Measurements from ENCODE around the gene BMI1. TPM values are rescaled to one million over a fixed set of nuclear protein-coding genes. Genes with fewer than 3 reads are reported as not detected.

Gene BMI1
- total RNA-seq, 1 experiment from 2014 or later, result 121 TPM

DNA sequence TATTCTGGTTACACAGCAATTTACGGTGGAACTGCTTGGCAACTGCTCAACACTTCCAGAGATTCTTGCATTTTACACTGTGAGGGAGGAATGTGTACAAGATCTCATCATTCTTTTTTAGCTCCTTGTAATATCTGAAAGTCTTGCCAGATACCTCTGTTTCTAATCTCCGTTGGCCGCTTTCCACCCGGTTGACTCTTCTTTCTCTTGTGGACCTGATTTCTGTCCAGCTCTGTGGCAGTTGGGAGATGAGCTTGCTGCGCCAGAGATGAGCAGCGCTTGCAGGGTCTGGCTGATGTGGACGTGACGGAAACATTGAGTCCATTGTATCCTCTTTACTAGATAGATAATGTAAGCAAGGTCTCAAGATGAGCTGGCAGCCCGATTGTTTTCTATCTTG is 52.0 kb downstream of the BMI1 start:
- TF ChIP-seq, protein P1, sequence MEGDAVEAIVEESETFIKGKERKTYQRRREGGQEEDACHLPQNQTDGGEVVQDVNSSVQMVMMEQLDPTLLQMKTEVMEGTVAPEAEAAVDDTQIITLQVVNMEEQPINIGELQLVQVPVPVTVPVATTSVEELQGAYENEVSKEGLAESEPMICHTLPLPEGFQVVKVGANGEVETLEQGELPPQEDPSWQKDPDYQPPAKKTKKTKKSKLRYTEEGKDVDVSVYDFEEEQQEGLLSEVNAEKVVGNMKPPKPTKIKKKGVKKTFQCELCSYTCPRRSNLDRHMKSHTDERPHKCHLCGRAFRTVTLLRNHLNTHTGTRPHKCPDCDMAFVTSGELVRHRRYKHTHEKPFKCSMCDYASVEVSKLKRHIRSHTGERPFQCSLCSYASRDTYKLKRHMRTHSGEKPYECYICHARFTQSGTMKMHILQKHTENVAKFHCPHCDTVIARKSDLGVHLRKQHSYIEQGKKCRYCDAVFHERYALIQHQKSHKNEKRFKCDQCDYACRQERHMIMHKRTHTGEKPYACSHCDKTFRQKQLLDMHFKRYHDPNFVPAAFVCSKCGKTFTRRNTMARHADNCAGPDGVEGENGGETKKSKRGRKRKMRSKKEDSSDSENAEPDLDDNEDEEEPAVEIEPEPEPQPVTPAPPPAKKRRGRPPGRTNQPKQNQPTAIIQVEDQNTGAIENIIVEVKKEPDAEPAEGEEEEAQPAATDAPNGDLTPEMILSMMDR (IDR thresholded peaks at IDR 0.05; ENCODE audit: insufficient read depth in 1 of 2, low read depth in 1 of 2, low read length in 1 of 2, severe bottlenecking in 1 of 2, unreplicated experiment in 1 of 2), result no peak
- Histone ChIP-seq H3K9me3 (no peaks in the 10 kb centered on the region), H3K4me3 (ENCODE audit: low read depth, low read length) (no peak overlapping the region), H3K4me1 (no peaks in the 10 kb centered on the region), H3K36me3 (ENCODE audit: control insufficient read depth, insufficient read depth, low read length) (no peaks in the 10 kb centered on the region), H3K27me3 (replicated peaks; ENCODE audit: control insufficient read depth, insufficient read depth, low read length) (no peaks in the 10 kb centered on the region)
- no peak overlapping the region for H3K4me3 Mint-ChIP-seq (ENCODE audit: unreplicated experiment)
- no peak for DNase-seq
- BruUV-seq (replicated peaks), result no TSS peak
- no peaks in the 10 kb centered on the region for H3K9me3 Mint-ChIP-seq (ENCODE audit: unreplicated experiment)
- H3K27me3 Mint-ChIP-seq (ENCODE audit: insufficient read depth, unreplicated experiment), result no peaks in the 10 kb centered on the region
- ChIA-PET CTCF (no interaction called here), POLR2A (no interaction called here)
- H3K4me1 Mint-ChIP-seq (ENCODE audit: low read depth, unreplicated experiment), result no peaks in the 10 kb centered on the region
- no peaks in the 10 kb centered on the region for H3K36me3 Mint-ChIP-seq (ENCODE audit: insufficient read depth, unreplicated experiment)
- H3K27ac Mint-ChIP-seq (ENCODE audit: unreplicated experiment), result no peak overlapping the region
- intact Hi-C loops (cut with micrococcal nuclease; ENCODE audit: unreplicated experiment), result no loop called here

DNA sequence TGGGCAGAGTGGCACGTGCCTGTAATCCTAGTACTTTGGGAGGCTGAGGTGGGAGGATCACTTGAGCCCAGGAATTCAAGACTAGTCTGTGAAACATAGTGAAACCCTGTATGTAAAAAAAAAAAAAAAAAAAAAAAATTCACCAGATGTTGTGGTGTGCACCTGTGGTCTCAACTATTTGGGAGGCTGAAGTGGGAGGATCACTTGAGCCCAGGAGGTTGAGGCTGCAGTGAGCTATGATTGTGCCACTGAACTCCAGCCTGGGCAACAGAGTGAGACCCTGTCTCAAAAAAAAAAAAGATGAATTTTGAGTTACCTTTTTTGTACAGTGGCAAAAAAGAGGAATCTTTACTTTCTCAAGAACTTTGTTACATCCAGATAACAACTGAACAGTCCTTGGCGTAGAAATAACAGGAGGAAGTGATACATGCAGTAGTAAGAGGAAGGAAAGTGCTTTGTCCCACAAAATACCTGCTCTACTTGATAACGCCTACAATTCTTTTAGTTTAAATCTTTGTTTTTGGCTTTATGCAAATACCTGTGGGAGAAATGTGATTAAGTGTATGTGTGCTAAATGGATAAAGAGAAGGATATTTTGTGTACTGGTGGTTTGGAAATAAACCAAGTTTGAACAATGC is 53.7 kb downstream of the BMI1 start:
- no peak overlapping the region for H3K27ac Mint-ChIP-seq (ENCODE audit: unreplicated experiment)
- H3K36me3 ChIP-seq (ENCODE audit: control insufficient read depth, insufficient read depth, low read length), result no peaks in the 10 kb centered on the region
- no TSS peak for BruUV-seq (replicated peaks)
- no peaks in the 10 kb centered on the region for H3K9me3 ChIP-seq
- DNase-seq, result no peak
- no peaks in the 10 kb centered on the region for H3K4me1 ChIP-seq
- ChIA-PET CTCF (no interaction called here), POLR2A (no interaction called here)
- TF ChIP-seq, protein P1 (IDR thresholded peaks at IDR 0.05; ENCODE audit: insufficient read depth in 1 of 2, low read depth in 1 of 2, low read length in 1 of 2, severe bottlenecking in 1 of 2, unreplicated experiment in 1 of 2), result no peak
- H3K27me3 ChIP-seq (replicated peaks; ENCODE audit: control insufficient read depth, insufficient read depth, low read length), result no peaks in the 10 kb centered on the region
- no peaks in the 10 kb centered on the region for H3K27me3 Mint-ChIP-seq (ENCODE audit: insufficient read depth, unreplicated experiment)
- H3K36me3 Mint-ChIP-seq (ENCODE audit: insufficient read depth, unreplicated experiment), result no peaks in the 10 kb centered on the region
- no peak overlapping the region for H3K4me3 ChIP-seq (ENCODE audit: low read depth, low read length)
- H3K4me1 Mint-ChIP-seq (ENCODE audit: low read depth, unreplicated experiment), result peaks cover 5% of the 10 kb centered on the region
- no peaks in the 10 kb centered on the region for H3K9me3 Mint-ChIP-seq (ENCODE audit: unreplicated experiment)
- H3K4me3 Mint-ChIP-seq (ENCODE audit: unreplicated experiment), result no peak overlapping the region
- intact Hi-C loops (cut with micrococcal nuclease; ENCODE audit: unreplicated experiment), result no loop called here

DNA sequence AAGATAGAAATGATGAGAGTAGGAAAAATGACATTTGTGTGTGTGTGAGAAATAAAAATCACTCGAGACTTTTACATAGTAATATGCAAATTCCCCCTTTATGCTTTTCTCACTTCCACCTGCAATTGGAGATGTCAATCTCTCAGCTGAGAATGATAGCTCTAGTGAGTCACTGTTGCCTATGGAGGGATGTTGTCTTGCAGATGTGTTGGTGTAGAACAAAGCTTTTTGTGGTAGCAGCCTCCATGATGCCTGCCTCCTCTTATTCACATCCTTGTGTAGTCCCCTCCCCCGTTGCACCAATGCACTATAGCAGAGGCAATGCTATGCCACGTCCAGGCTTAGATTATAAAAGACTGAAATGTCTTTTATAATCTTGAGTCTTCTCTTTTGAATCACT is 58.2 kb downstream of the BMI1 start:
- CTCF ChIA-PET, result no interaction called here
- POLR2A ChIA-PET, result no interaction called here
- TF ChIP-seq, protein P1 (IDR thresholded peaks at IDR 0.05; ENCODE audit: insufficient read depth in 1 of 2, low read depth in 1 of 2, low read length in 1 of 2, severe bottlenecking in 1 of 2, unreplicated experiment in 1 of 2), result no peak
- Mint-ChIP-seq H3K4me3 (ENCODE audit: unreplicated experiment) (no peak overlapping the region), H3K36me3 (ENCODE audit: insufficient read depth, unreplicated experiment) (no peaks in the 10 kb centered on the region), H3K27me3 (ENCODE audit: insufficient read depth, unreplicated experiment) (no peaks in the 10 kb centered on the region), H3K27ac (ENCODE audit: unreplicated experiment) (no peak overlapping the region), H3K4me1 (ENCODE audit: low read depth, unreplicated experiment) (peaks cover 5% of the 10 kb centered on the region), H3K9me3 (ENCODE audit: unreplicated experiment) (no peaks in the 10 kb centered on the region)
- Histone ChIP-seq H3K9me3 (no peaks in the 10 kb centered on the region), H3K4me1 (no peaks in the 10 kb centered on the region), H3K4me3 (ENCODE audit: low read depth, low read length) (no peak overlapping the region), H3K27me3 (replicated peaks; ENCODE audit: control insufficient read depth, insufficient read depth, low read length) (no peaks in the 10 kb centered on the region), H3K36me3 (ENCODE audit: control insufficient read depth, insufficient read depth, low read length) (no peaks in the 10 kb centered on the region)
- intact Hi-C loops (cut with micrococcal nuclease; ENCODE audit: unreplicated experiment), result no loop called here
- no peak for DNase-seq
- BruUV-seq (replicated peaks), result no TSS peak

Other genes starting within 250 kb of the BMI1 start
- not detected in 2 replicates for gene EBLN1, start 103.1 kb upstream of the BMI1 start, total RNA-seq (2022)
- 50.7 and 55.4 TPM in 2 replicates for gene COMMD3, start 4.7 kb upstream of the BMI1 start, total RNA-seq (2022)
- gene SPAG6, start 24.4 kb downstream of the BMI1 start, total RNA-seq (2022), result 0.79 and 0.81 TPM in 2 replicates

All from Caco-2 (cell line).